Adrenal gland (tissue), 5 donors: ENCODE results near the gene MADCAM1.

ENCODE experiments used
- CTCF ChIP-seq, 6 experiments: fragments of 450-650 bp in 4 of 6; fragments of 200-600 bp in 2 of 6; sonication (generic) in 1 of 6; IDR thresholded peaks; 1 replicate in 5 of 6; 2 replicates in 1 of 6; pipeline versions ENCODE4 v1.5.1 to v1.8.0; 2016 to 2021; ENCODE audit warnings: antibody characterized with exemption in 6 of 6, mild to moderate bottlenecking in 2 of 6, moderate library complexity in 1 of 6
- POLR2A ChIP-seq, 2 donors: fragments of 450-650 bp; IDR thresholded peaks; one replicate each; pipeline ENCODE4 v1.6.1; 2017; ENCODE audit warnings: antibody characterized with exemption in 2 of 2, mild to moderate bottlenecking in 2 of 2, moderate library complexity in 1 of 2
- donor health status: DM: no; HTN: no; CAD: no.

GRCh38 chr19:460877-461720 lies 35.2 kb upstream of the MADCAM1 start, which contains the start of gene SHC2:
- TF ChIP-seq CTCF (IDR thresholded peaks at IDR 0.05) (no peak), POLR2A (IDR thresholded peaks at IDR 0.05) (peak; percentile 44 to 72)
